ENCODE measurements around the gene ICAM4.

The ICAM4 gene

DNA sequence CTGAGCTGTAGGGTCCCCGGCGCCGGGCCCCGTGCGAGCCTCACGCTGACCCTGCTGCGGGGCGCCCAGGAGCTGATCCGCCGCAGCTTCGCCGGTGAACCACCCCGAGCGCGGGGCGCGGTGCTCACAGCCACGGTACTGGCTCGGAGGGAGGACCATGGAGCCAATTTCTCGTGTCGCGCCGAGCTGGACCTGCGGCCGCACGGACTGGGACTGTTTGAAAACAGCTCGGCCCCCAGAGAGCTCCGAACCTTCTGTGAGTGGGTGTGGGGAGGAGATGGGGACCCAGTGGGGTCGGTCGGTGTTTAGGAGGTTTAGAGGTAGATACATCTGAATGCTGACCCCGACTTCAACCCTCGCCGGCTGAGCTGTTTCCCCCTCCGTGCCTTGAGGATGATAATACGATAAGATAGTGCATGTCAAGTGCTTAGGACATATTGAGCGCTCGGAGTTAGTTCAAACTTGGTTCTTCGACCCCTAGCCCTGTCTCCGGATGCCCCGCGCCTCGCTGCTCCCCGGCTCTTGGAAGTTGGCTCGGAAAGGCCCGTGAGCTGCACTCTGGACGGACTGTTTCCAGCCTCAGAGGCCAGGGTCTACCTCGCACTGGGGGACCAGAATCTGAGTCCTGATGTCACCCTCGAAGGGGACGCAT, 4.9 kb downstream of the ICAM4 start:
- DNase-seq = no peak

GRCh38 chr19:10292206-10292788, 5.5 kb downstream of the ICAM4 start:
- peak; percentile 98 for DNase-seq

DNA sequence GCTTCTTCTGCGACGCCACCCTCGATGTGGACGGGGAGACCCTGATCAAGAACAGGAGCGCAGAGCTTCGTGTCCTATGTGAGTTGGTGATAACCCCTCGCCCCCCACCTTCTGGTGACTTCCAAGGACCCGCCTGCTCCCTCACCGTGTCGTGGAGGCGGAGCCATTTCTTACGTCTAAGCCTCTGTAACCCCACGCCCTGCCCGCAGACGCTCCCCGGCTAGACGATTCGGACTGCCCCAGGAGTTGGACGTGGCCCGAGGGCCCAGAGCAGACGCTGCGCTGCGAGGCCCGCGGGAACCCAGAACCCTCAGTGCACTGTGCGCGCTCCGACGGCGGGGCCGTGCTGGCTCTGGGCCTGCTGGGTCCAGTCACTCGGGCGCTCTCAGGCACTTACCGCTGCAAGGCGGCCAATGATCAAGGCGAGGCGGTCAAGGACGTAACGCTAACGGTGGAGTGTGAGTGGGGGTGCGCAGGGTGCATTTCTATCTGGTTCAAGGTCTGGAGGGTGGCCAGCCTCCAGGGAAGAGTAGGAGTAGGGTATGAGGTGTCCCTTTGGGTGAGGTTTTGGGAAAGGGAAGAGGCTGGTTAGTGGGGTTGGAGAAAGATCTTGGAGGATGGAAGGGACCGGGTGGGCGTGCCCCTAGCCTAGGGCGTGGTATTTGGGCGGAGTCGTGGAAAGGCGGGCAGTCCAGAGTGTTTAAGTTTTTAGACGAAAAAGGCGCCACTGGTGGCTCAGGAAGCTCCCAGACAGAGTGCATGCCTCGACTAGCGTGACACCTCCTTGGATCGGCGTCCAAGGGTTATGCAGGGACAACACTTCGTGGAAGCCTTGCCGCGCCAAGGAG, 6.3 kb downstream of the ICAM4 start:
- peak; percentile 82 for DNase-seq

- DNase-seq = no peak
Observed at GRCh38 chr19:10293637-10294367, 7.0 kb downstream of the ICAM4 start.

GRCh38 chr19:10294368-10294697, 7.6 kb downstream of the ICAM4 start:
- no peak for DNase-seq

GRCh38 chr19:10295305-10295846, 8.6 kb downstream of the ICAM4 start:
- DNase-seq = no peak

DNA sequence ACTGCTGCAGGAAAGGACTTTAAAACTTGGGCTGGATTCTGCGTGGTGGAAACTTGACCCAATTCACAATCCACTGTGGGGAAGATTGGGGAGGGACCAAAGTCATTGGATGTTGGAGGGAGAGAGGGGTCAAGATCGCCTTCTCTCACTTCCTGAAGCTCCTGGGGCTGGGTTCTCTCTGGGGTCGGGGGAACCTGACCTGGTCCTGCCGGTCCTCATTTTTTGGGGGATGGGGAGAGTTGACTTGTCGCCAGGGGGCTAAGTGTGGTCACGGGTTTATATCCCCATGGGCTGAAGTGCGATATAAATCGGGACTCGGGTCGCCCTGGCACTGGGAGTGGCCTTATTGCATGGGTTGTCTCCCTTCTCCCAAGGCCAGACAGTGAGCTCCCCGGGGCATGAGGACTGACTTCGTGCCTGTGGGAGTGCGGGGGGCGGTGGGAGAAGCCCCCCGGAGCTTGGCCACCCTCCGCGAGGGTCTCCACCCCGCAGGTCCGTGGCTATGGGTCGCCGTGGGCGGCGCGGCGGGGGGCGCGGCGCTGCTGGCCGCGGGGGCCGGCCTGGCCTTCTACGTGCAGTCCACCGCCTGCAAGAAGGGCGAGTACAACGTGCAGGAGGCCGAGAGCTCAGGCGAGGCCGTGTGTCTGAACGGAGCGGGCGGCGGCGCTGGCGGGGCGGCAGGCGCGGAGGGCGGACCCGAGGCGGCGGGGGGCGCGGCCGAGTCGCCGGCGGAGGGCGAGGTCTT, 9.3 kb downstream of the ICAM4 start:
- no peak for DNase-seq

DNA sequence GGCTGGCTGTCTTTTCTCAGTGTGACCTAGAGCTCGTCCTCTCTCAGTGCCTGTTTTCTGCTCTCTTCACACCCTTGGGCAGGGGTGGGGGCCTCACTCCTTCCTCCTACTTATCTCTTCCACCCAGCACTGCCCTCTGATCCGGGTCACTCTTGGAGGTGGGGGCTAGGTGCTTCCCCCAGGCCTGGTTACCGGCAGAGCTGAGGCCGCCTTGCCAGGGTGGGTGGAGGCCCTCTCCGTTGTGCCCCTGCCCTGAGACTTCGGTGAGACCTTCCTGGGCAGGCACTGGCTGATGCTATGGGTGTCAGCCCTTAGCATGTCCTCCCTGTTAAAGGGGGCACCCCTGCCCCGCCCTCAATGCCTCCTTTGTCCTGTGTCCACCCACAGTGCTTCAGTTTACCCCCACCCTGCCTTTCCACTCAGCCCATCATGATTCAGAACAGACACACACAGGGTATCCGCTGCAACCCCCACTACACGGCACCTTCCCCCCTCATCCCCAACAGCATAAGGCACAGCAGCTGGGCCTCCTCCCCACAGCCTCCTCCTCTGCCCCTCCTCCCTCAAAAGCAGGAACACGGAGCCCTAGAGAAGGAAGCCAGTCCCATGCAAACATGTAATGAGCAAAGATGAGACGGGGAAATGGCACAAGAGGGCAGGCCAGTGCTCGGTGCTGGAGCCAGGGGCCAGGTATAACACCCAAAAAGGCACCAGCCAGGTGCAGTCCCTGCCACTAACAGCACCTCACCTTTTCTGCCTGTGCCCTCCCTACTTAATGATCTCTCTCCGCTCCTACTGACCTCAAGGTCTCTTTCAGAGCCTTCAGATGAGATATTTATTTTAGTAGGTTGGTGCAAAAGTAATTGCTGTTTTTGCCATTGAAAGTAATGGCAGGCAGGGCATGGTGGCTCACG, 13.0 kb downstream of the ICAM4 start:
- DNase-seq = peak; percentile 75

GRCh38 chr19:10305139-10305806, 18.5 kb downstream of the ICAM4 start:
- DNase-seq = peak; percentile 70

GRCh38 chr19:10306327-10306726, 19.6 kb downstream of the ICAM4 start:
- no peak for DNase-seq

DNA sequence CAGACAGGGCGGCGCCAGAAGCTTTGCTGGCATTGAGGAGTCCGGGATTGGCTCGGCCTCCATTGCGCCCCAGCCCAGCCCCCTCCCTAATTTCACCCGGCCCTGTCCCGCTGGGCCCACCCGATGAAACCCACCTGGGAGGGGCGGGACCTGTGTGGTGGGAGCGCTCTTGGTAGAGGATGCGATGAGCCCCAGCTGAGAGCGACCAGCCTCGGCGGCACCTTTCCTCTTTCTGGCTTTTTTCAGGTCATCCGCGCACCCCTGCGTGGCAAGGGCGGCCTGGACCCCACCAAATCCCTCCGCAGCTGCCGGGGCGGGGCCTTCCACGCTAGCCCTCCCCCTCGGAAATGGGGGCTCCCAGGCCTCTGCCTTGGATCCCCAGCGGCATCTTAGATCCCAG, 22.7 kb downstream of the ICAM4 start, which contains the start of gene ZGLP1:
TSS of gene ZGLP1 (minus strand) at position 393 of the 400 bp plus-strand sequence.
- no peak for DNase-seq

DNA sequence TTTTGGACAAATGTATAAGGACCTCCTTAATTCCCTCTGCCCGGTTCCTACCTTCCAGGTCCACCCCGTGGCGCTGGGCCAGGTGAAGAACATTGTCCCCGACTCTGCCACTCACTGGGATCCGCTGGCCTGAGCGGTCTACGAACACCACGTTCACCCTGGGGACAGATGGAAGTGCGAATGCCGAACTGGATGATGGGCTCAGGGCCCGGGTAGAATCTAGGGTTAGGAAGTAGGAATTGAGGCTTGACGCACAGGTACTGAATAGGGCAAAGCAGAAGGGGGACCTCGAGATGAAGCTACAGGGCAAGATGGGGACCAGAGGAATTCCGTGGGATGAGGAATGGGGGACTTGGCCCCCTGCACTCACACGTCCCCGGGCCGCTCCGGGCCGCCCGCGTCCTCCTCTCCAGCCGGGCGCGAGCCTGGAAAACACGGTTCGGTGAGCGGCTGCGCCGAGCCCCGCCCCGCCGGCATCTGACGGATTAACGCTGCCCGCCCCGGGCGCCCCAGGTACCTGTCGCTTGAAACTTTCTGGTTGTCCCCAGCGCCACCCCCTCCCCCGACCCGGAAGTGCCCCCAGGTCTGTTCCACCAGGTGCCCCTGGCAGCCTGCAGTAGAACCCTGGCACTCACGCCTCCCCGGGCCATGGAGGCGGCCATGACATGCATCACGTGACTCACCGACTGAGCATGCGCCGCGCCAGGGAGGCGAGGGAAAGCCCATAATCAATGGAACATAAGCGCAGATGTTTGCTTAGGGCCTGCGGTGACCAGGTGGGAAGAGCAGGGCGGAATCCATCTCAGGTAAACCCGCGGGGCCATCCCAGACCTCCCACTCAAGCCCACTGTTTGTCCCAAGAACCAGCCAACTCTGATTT, 28.8 kb downstream of the ICAM4 start, which contains the start of gene FDX2:
TSS of gene FDX2 (minus strand) at position 681 of the 880 bp plus-strand sequence. CDS start at position 662, 19 bp downstream.
- DNase-seq = peak; percentile 90

DNA sequence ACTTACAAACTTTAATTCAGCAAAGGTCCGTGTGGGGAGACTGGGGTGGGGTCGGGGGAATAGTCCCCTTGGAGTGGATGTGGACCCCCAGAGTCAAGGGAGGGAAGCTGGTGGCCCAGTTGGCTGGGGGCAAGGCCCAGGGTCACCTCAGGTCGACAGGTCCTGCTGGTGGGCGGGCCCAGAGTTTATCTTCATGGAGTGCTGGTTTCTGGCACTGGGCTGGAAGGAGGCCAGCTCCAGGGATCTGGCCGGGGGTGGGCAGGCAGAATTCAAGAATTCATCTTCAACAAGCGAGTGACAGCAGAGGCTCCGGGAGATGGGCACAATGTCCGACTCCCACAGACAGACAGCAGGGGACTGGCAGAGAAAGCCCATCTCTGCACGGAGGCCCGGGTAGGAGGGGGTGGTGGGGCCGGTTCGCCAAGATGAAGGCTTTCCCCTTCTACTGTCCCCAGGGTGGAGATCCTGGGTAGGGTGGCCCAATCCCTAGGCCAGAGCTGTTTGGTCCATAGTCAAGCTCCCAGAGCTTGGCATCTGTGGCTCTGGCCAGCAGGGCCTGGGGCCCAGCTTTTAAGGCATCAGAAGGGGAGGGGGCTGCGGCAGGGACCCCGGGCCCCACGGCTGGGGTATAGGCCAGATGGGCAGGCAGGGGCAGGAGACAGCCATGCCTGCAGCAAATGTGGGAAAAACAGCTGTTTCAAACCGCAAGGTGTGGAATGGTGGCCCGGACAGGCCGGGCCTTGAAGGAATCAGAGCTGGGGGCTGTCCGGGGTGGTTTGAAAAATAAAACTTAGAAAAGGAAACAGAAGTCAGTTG, 29.7 kb downstream of the ICAM4 start:
- DNase-seq = peak; percentile 40

DNA sequence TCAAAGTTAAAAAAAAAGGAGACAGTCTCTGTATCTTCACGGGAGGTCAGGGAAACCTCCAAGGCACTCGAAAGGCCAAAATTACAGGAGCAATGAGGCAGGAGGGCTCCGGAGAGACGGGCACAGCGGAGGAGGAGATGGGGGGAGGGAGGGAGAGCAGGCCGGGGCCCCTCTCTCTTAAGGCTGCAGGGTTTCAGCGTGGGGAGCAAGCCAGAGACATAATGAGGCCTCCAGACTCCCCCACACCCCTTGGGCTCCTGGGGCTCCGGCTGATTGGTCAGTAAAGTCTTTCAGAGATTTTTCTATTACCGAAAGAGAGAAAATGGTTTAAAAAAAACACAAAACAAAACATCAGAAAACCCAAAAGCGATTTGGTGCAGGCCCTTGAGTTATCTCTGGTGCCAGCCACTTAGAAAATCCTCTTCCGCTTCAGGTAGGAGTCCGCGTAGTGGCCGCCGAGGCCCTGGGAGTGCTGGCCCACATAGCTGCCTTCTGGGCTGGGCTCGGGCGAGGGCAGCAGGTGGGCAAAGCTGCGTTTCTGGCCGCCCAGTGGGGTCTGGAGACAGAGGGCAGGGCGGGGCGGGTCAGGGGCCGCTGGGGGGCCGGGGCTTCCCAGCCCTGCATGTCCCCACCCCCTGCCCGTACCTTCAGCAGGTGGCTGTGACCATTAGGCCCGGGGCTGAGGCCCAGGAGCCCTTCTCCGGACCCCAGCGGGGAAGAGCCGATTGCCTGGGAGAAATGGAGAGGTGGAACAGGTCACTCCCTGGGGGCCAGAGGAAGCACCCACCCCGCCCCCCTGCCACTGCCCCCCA, 30.5 kb downstream of the ICAM4 start:
- DNase-seq = no peak

- no peak for DNase-seq
Observed at GRCh38 chr19:10317857-10318462, 31.2 kb downstream of the ICAM4 start.

- no peak for DNase-seq
Observed at GRCh38 chr19:10318807-10319682, 32.3 kb downstream of the ICAM4 start.
